HepG2 (cell line): ENCODE measurements around the gene AMIGO1. TPM values are rescaled to one million over a fixed set of nuclear protein-coding genes. Genes with fewer than 3 reads are reported as not detected.
A peak's percentile ranks its signal among the peaks of the same experiment; 100 is the strongest.

Experiments used
- CREB3 ChIP-seq: sonication (generic); formaldehyde crosslinking; IDR thresholded peaks from 2 replicates; pipeline ENCODE4 v1.5.0; 2020; ENCODE audit warnings: missing genetic modification reagents
- DPF2 ChIP-seq: sonication (generic); formaldehyde crosslinking; IDR thresholded peaks from 2 replicates; pipeline ENCODE4 v1.4.0; 2020; ENCODE audit warnings: mild to moderate bottlenecking, low read depth, missing genetic modification reagents, borderline replicate concordance
- HCFC1 ChIP-seq: fragments of 150-350 bp; IDR thresholded peaks from 2 replicates; pipeline ENCODE4 v1.6.1; 2014; ENCODE audit warnings: low read depth, low read length
- HNRNPLL ChIP-seq: fragments of 200-400 bp; formaldehyde crosslinking; IDR thresholded peaks from 2 replicates; pipeline ENCODE4 v1.6.1; 2017; ENCODE audit warnings: mild to moderate bottlenecking, low read depth, low read length; ENCODE audit not compliant: poor library complexity, severe bottlenecking
- IKZF5 ChIP-seq: IDR thresholded peaks from 2 replicates; pipeline ENCODE4 v1.6.1; 2018; ENCODE audit warnings: missing genetic modification reagents, mild to moderate bottlenecking, missing compliant biosample characterization
- IRF2 ChIP-seq: IDR thresholded peaks from 2 replicates; pipeline ENCODE4 v1.6.1; 2018; ENCODE audit warnings: missing genetic modification reagents, missing compliant biosample characterization
- ISL2 ChIP-seq: sonication (generic); formaldehyde crosslinking; IDR thresholded peaks from 2 replicates; pipeline ENCODE4 v1.5.0; 2020; ENCODE audit warnings: missing genetic modification reagents
- KAT7 ChIP-seq: IDR thresholded peaks from 2 replicates; pipeline ENCODE4 v1.6.1; 2018; ENCODE audit warnings: borderline replicate concordance, missing compliant biosample characterization
- KIAA2018 ChIP-seq: sonication (generic); formaldehyde crosslinking; IDR thresholded peaks from 2 replicates; pipeline ENCODE4 v1.5.0; 2020; ENCODE audit warnings: mild to moderate bottlenecking, missing genetic modification reagents, borderline replicate concordance
- PCBP2 ChIP-seq: fragments of 200-400 bp; formaldehyde crosslinking; optimal IDR thresholded peaks from 2 replicates; pipeline ENCODE3; 2018; ENCODE audit warnings: low read length, low read depth; ENCODE audit not compliant: poor library complexity, severe bottlenecking
- RAD51 ChIP-seq: fragments of 450-650 bp; IDR thresholded peaks from 2 replicates; pipeline ENCODE4 v1.6.1; 2016; ENCODE audit warnings: borderline replicate concordance
- SAFB2 ChIP-seq: sonication (generic); formaldehyde crosslinking; IDR thresholded peaks from 2 replicates; pipeline ENCODE4 v1.5.1; 2020; ENCODE audit warnings: missing genetic modification reagents, low read depth, mild to moderate bottlenecking, borderline replicate concordance
- SKI ChIP-seq: fragments of 450-650 bp; IDR thresholded peaks from one replicate; pipeline ENCODE4 v1.6.1; 2018; ENCODE audit warnings: mild to moderate bottlenecking; ENCODE audit not compliant: partially characterized antibody
- SOX13 ChIP-seq, 3 experiments: fragments of 450-650 bp in 1 of 3; sonication (generic) in 1 of 3; formaldehyde crosslinking in 1 of 3; IDR thresholded peaks in 2 of 3; conservative IDR thresholded peaks in 1 of 3; 2 replicates each; pipeline versions ENCODE4 v1.5.0 to v1.6.1; 2016 to 2020; ENCODE audit warnings: antibody characterized with exemption in 1 of 3, mild to moderate bottlenecking in 1 of 3, missing compliant biosample characterization in 1 of 3, missing genetic modification reagents in 1 of 3, moderate library complexity in 1 of 3
- ZNF382 ChIP-seq: sonication (generic); formaldehyde crosslinking; IDR thresholded peaks from 2 replicates; pipeline ENCODE4 v1.5.0; 2020; ENCODE audit warnings: missing genetic modification reagents, mild to moderate bottlenecking, borderline replicate concordance
- ZNF510 ChIP-seq: sonication (generic); formaldehyde crosslinking; IDR thresholded peaks from 2 replicates; pipeline ENCODE4 v1.4.0; 2020; ENCODE audit warnings: low read depth, mild to moderate bottlenecking, missing genetic modification reagents
- ZNF577 ChIP-seq: sonication (generic); formaldehyde crosslinking; IDR thresholded peaks from 2 replicates; pipeline ENCODE4 v1.4.0; 2020; ENCODE audit warnings: mild to moderate bottlenecking, low read depth, missing genetic modification reagents, borderline replicate concordance
- polyA plus RNA-seq, 8 experiments: library from polyadenylated mRNA; depleted of rRNA in 3 of 8; stranded (reverse) in 7 of 8; unstranded in 1 of 8; fragments of >200 nt; fragmentation: Illumina TruSeq in 4 of 8; extraction: Trizol in 4 of 8; gene quantifications; 2 replicates each; pipeline versions ENCODE4 v1.2.1 to v1.2.3, GENCODE V29; 2011 to 2016; ENCODE audit warnings: low read depth in 4 of 8, missing spikeins in 1 of 8, mixed read lengths in 1 of 8; ENCODE audit not compliant: insufficient read depth in 1 of 8
- total RNA-seq, 5 experiments: library from RNA; depleted of rRNA; stranded (reverse); fragments of >200 nt; fragmentation: Illumina TruSeq; extraction: Trizol; gene quantifications; 2 replicates each; pipeline ENCODE4 v1.2.3, GENCODE V29; 2016; ENCODE audit warnings: low read depth in 1 of 5

AMIGO1 gene
- total and polyA plus RNA-seq, 2 of the 13 experiments (the other 11 are each of a cell fraction or from before 2014, with no cell fraction given): 0.40 to 1.3 TPM

- TF ChIP-seq SOX13 (IDR thresholded peaks at IDR 0.05) (no peak; the same call in 1 of the 2 replicates), SOX13 (CRISPR knock-in tag; conservative IDR thresholded peaks at IDR 0.05 in 1 of 2, IDR thresholded peaks at IDR 0.05 in 1 of 2) (peak in 1 of 2 experiments; percentile 6; a peak in 1 of 4 replicates), IRF2 (CRISPR knock-in tag) (peak; percentile 92), DPF2 (CRISPR knock-in tag) (peak; percentile 34; the same call in 1 of the 2 replicates), SKI (peak; percentile 19), ZNF577 (no peak), PCBP2 (no peak), HNRNPLL (peak; percentile 97), KIAA2018 (CRISPR knock-in tag) (no peak), SAFB2 (peak; percentile 85; the same call in 1 of the 2 replicates), CREB3 (CRISPR knock-in tag) (no peak), ISL2 (CRISPR knock-in tag) (peak; percentile 60), KAT7 (CRISPR knock-in tag) (peak; percentile 95), RAD51 (no peak), IKZF5 (CRISPR knock-in tag) (peak; percentile 51), ZNF382 (no peak), HCFC1 (peak; percentile 25; the same call in 1 of the 2 replicates), ZNF510 (CRISPR knock-in tag) (peak; percentile 52; the same call in 1 of the 2 replicates)
Observed at GRCh38 chr1:109548321-109549267, 39.1 kb upstream of the AMIGO1 start, which contains the start of gene GNAI3 (continued).
